B cell (primary cell): ENCODE measurements around the gene DAZAP1. TPM values are rescaled to one million over a fixed set of nuclear protein-coding genes. Genes with fewer than 3 reads are reported as not detected.

Source experiments
- ATAC-seq: fragments of 200-7000 bp; cut with Tn5 transposase; one replicate; pipeline ENCODE4 v1.10.0; 2021; ENCODE audit warnings: low read depth, mild to moderate bottlenecking, moderate number of reproducible peaks, moderate library complexity
- CTCF ChIA-PET: fragments of 350-600 bp; sonication (Branson Sonifier 250); formaldehyde crosslinking; loops from one replicate; lab custom pipeline; 2021; ENCODE audit warnings: antibody characterized with exemption, inconsistent platforms; lab: Charles Lee
- POLR2A ChIA-PET: fragments of 350-600 bp; sonication (Branson Sonifier 250); formaldehyde crosslinking; loops from one replicate; lab custom pipeline; 2021; ENCODE audit warnings: antibody characterized with exemption; lab: Charles Lee
- DNase-seq: peaks from one replicate; pipeline ENCODE4 v3.0.0; 2013
- H2AFZ ChIP-seq: 2 replicates; pipeline ENCODE4 v1.6.1; 2012; ENCODE audit warnings: mild to moderate bottlenecking, low read depth, low read length; ENCODE audit not compliant: insufficient read depth, poor library complexity, severe bottlenecking
- H3K27ac ChIP-seq, 2 donors: 1 replicate in 1 of 2; 2 replicates in 1 of 2; pipeline ENCODE4 v1.5.1; 2012 to 2013; ENCODE audit warnings: low read length in 2 of 2, mild to moderate bottlenecking in 2 of 2, moderate library complexity in 1 of 2
- H3K27me3 ChIP-seq, 4 experiments: fragments of 200-600 bp in 1 of 4; sonication (generic) in 1 of 4; replicated peaks in 1 of 4; 1 replicate in 2 of 4; 2 replicates in 2 of 4; pipeline versions ENCODE4 v1.6.1 to v1.7.0; 2013 to 2016; ENCODE audit warnings: low read length in 3 of 4, mild to moderate bottlenecking in 2 of 4, mixed read lengths in 1 of 4, moderate library complexity in 1 of 4; ENCODE audit not compliant: insufficient read depth in 4 of 4, control insufficient read depth in 3 of 4; ENCODE audit errors: control extremely low read depth in 1 of 4
- H3K36me3 ChIP-seq, 2 experiments: replicated peaks in 1 of 2; 1 replicate in 1 of 2; 2 replicates in 1 of 2; pipeline versions ENCODE4 v1.6.1 to v1.7.1; 2013; ENCODE audit warnings: low read length in 1 of 2; ENCODE audit not compliant: insufficient read depth in 2 of 2, control insufficient read depth in 1 of 2; ENCODE audit errors: control extremely low read depth in 1 of 2, extremely low read depth in 1 of 2
- H3K4me1 ChIP-seq, 2 donors: fragments of 200-600 bp in 1 of 2; sonication (generic) in 1 of 2; 1 replicate in 1 of 2; 2 replicates in 1 of 2; pipeline versions ENCODE4 v1.5.1 to v1.6.1; 2013 to 2017; ENCODE audit warnings: low read length in 2 of 2; ENCODE audit not compliant: control insufficient read depth in 2 of 2, insufficient read depth in 2 of 2
- H3K4me2 ChIP-seq: replicated peaks from 2 replicates; pipeline ENCODE3; 2012; ENCODE audit warnings: mild to moderate bottlenecking, low read depth, low read length; ENCODE audit not compliant: poor library complexity, severe bottlenecking
- H3K4me3 ChIP-seq, 5 experiments: fragments of 200-600 bp in 1 of 5; sonication (generic) in 1 of 5; 1 replicate in 3 of 5; 2 replicates in 2 of 5; pipeline versions ENCODE4 v1.5.1 to v1.7.0; 2011 to 2016; ENCODE audit warnings: low read length in 4 of 5, mild to moderate bottlenecking in 4 of 5, low read depth in 2 of 5, control low read depth in 1 of 5, moderate library complexity in 1 of 5; ENCODE audit not compliant: insufficient read depth in 1 of 5; ENCODE audit errors: control extremely low read depth in 1 of 5, extremely low read depth in 1 of 5
- H3K79me2 ChIP-seq: fragments of 200-600 bp; sonication (generic); one replicate; pipeline ENCODE4 v1.6.0; 2016; ENCODE audit warnings: low read length; ENCODE audit not compliant: control insufficient read depth, insufficient read depth
- H3K9ac ChIP-seq: fragments of 200-600 bp; sonication (generic); 2 replicates; pipeline ENCODE4 v1.6.1; 2017; ENCODE audit warnings: mild to moderate bottlenecking, low read length, moderate library complexity
- H3K9me3 ChIP-seq, 3 donors: one replicate each; pipeline versions ENCODE4 v1.6.1 to v1.7.1; 2013; ENCODE audit warnings: low read length in 2 of 3; ENCODE audit not compliant: control insufficient read depth in 2 of 3, insufficient read depth in 1 of 3; ENCODE audit errors: control extremely low read depth in 1 of 3
- H4K20me1 ChIP-seq: 2 replicates; pipeline ENCODE4 v1.6.0; 2012; ENCODE audit warnings: mild to moderate bottlenecking, low read length; ENCODE audit not compliant: insufficient read depth, control insufficient read depth, poor library complexity, severe bottlenecking
- H3K27ac Mint-ChIP-seq: one replicate; pipeline ENCODE4 v1.8.0; 2021; ENCODE audit warnings: mixed read lengths
- H3K27me3 Mint-ChIP-seq: one replicate; pipeline ENCODE4 v1.8.0; 2021; ENCODE audit warnings: mixed read lengths
- H3K4me1 Mint-ChIP-seq: one replicate; pipeline ENCODE4 v1.8.0; 2021; ENCODE audit warnings: mixed read lengths
- H3K4me3 Mint-ChIP-seq: one replicate; pipeline ENCODE4 v1.8.0; 2021; ENCODE audit warnings: mixed read lengths
- H3K9me3 Mint-ChIP-seq: one replicate; pipeline ENCODE4 v1.8.0; 2022; ENCODE audit warnings: mixed read lengths; ENCODE audit not compliant: insufficient read depth
- EZH2 ChIP-seq: IDR thresholded peaks from 2 replicates; pipeline ENCODE4 v1.6.1; 2012; ENCODE audit warnings: borderline replicate concordance, low read depth, mild to moderate bottlenecking, moderate library complexity, low read length; ENCODE audit not compliant: insufficient read depth, poor library complexity, severe bottlenecking
- WGBS: methylation state at CpG from one replicate; pipeline ENCODE4 v1.1.5; 2013; ENCODE audit warnings: missing lambda C conversion rate; ENCODE audit not compliant: insufficient coverage; 5-methylcytosine and 5-hydroxymethylcytosine counted together
- intact Hi-C: fragments of 100-400 bp; cut with micrococcal nuclease; formaldehyde crosslinking; loops from one replicate; pipeline ENCODE4 v1.10.0; 2022
- polyA plus RNA-seq: library from polyadenylated mRNA; depleted of rRNA; stranded (reverse); fragments of >200 nt; gene quantifications from 2 replicates; pipeline ENCODE4 v1.2.3, GENCODE V29; 2012
- total RNA-seq, 2 donors: library from RNA; stranded (reverse); fragments of 120-200 nt in 1 of 2; gene quantifications; 1 replicate in 1 of 2; 2 replicates in 1 of 2; pipeline versions ENCODE4 v1.2.3 to v1.2.4, GENCODE V29; 2013 to 2022
- TF ChIP-seq, protein P1 (sequence below): fragments of 200-600 bp; IDR thresholded peaks from one replicate; pipeline ENCODE4 v1.8.0; 2022; ENCODE audit warnings: antibody characterized with exemption, mild to moderate bottlenecking

The DAZAP1 gene
- total and polyA plus RNA-seq, 2 donors (not counting 1 experiment from before 2014, with no cell fraction given) = 54.8 to 125 TPM

DNA sequence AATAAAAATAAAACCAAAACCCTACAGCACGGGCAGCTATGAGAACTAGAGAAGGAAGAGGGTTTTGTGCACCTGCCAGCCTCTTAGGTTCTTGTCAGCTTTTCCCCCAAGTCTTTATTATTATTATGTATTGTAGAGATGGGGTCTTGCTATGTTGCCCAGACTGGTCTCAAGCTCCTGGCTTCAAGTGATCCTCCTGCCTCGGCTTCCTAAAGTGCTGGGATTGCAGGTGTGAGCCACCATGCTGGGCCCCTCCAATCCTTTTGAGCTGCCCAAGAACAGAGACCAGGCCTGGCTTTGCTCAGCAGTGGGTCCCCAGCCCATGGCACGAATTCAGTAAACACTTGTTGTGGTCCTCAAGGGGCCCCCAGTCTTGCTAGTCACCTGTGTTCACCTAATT, 25.1 kb upstream of the DAZAP1 start:
- 100% methylated on average over 2 of the region's 3 CpGs for WGBS
- POLR2A ChIA-PET = interaction anchor here (1.9 kb wide), 1 partner anchor 113 kb away, joined by 9 read pairs; the partner anchor contains the start of gene CIRBP
- Histone ChIP-seq H3K4me1 (peaks cover 11 to 15% of the 10 kb centered on the region in 2 donors), H3K4me3 (no peak overlapping the region), H2AFZ (no peak overlapping the region), H3K9me3 (no peaks in the 10 kb centered on the region), H4K20me1 (no peaks in the 10 kb centered on the region), H3K9ac (no peak overlapping the region), H3K27me3 (no peaks in the 10 kb centered on the region), H3K27ac (no peak overlapping the region), H3K4me2 (no peak overlapping the region), H3K36me3 (peaks cover 0 to 3% of the 10 kb centered on the region in 2 experiments), H3K79me2 (peaks cover 3% of the 10 kb centered on the region)
- no peak overlapping the region for H3K27ac Mint-ChIP-seq
- peaks cover 17% of the 10 kb centered on the region for H3K4me1 Mint-ChIP-seq
- TF ChIP-seq, protein P1, sequence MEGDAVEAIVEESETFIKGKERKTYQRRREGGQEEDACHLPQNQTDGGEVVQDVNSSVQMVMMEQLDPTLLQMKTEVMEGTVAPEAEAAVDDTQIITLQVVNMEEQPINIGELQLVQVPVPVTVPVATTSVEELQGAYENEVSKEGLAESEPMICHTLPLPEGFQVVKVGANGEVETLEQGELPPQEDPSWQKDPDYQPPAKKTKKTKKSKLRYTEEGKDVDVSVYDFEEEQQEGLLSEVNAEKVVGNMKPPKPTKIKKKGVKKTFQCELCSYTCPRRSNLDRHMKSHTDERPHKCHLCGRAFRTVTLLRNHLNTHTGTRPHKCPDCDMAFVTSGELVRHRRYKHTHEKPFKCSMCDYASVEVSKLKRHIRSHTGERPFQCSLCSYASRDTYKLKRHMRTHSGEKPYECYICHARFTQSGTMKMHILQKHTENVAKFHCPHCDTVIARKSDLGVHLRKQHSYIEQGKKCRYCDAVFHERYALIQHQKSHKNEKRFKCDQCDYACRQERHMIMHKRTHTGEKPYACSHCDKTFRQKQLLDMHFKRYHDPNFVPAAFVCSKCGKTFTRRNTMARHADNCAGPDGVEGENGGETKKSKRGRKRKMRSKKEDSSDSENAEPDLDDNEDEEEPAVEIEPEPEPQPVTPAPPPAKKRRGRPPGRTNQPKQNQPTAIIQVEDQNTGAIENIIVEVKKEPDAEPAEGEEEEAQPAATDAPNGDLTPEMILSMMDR = no peak
- TF ChIP-seq EZH2 = no peak
- peaks cover 3% of the 10 kb centered on the region for H3K27me3 Mint-ChIP-seq
- H3K4me3 Mint-ChIP-seq = no peak overlapping the region
- ATAC-seq = no peak
- DNase-seq = no peak
- intact Hi-C loops = no loop called here
- CTCF ChIA-PET = interaction anchor here (0.9 to 1.8 kb wide), 2 partner anchors 12 to 138 kb away, joined by 3 to 9 read pairs; no protein-coding TSS in a partner anchor
- no peaks in the 10 kb centered on the region for H3K9me3 Mint-ChIP-seq

DNA sequence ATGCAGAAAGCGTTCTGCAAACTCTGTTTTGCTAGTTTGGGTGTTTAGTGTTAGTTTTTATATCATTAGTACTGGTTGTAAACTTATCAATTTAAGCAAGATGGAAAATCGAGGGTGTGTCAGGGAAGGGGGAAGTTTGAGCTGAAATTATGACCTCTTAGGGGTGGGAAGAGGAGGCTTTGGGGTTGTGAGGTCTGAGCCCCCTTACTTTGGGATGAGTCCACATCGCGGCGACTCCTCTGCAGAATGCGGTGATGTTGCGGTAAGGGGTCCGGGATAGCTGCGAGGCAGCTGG, 24.4 kb upstream of the DAZAP1 start:
- ChIA-PET POLR2A (interaction anchor here (1.0 to 1.9 kb wide), 3 partner anchors 27 to 114 kb away, joined by 3 to 9 read pairs (median 8); partner anchors contain the start of gene CIRBP), CTCF (interaction anchor here (0.6 to 1.8 kb wide), 8 partner anchors 10 to 139 kb away, joined by 3 to 9 read pairs (median 3); partner anchors contain the start of gene CIRBP)
- peak overlapping the region; percentile 87 for H3K9ac ChIP-seq
- TF ChIP-seq, protein P1 = no peak
- TF ChIP-seq EZH2 = no peak
- DNase-seq (no peak), ATAC-seq (no peak)
- Mint-ChIP-seq H3K4me3 (peak overlapping the region; percentile 90), H3K27me3 (peaks cover 3% of the 10 kb centered on the region), H3K4me1 (peaks cover 17% of the 10 kb centered on the region), H3K27ac (peak overlapping the region; percentile 100), H3K9me3 (no peaks in the 10 kb centered on the region)
- H3K79me2 ChIP-seq = peaks cover 5% of the 10 kb centered on the region
- H3K4me2 ChIP-seq = peak overlapping the region; percentile 79
- H3K4me3 ChIP-seq = peak overlapping the region; percentile 54 to 93 (median 76)
- H4K20me1 ChIP-seq = no peaks in the 10 kb centered on the region
- peak overlapping the region; percentile 83 for H2AFZ ChIP-seq
- H3K4me1 ChIP-seq = peaks cover 11 to 15% of the 10 kb centered on the region in 2 donors
- WGBS = 10% methylated on average over 9 of the region's 9 CpGs
- no peaks in the 10 kb centered on the region for H3K27me3 ChIP-seq
- peaks cover 0 to 4% of the 10 kb centered on the region in 2 experiments for H3K36me3 ChIP-seq
- H3K9me3 ChIP-seq = no peaks in the 10 kb centered on the region
- peak overlapping the region in 1 of 2 donors; percentile 76 for H3K27ac ChIP-seq
- intact Hi-C loops = loop anchor here (1.0 kb wide), 4 partner anchors 18 to 139 kb away; partner anchors contain the start of genes DAZAP1 and GAMT
